Measurements from ENCODE around the gene ATP5F1E. TPM values are rescaled to one million over a fixed set of nuclear protein-coding genes. Genes with fewer than 3 reads are reported as not detected.

Gene ATP5F1E
- total RNA-seq, 1 experiment from 2014 or later, result 52.7 TPM

DNA sequence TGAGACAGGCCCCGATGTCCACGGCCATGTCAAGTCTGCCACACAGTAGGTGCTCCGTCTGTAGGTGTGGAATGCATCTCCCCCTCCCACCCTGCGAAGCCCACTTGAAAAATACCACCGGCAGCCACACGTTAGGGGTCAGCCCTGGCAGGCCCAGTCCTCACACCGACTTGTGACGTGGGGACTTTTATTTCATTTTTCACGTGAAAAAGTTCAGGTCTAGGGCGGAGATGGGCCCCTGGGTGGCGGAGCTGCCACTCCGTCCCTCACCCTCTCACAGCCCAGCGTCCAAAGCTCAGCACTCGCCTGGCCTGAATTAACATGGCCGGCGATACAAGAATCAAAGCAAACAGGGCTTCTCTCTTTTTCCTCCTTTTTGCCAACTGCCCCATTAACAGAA lies 16.7 kb downstream of the ATP5F1E start:
- Histone ChIP-seq H3K9me3 (ENCODE audit: control insufficient read depth, low read depth, low read length) (no peaks in the 10 kb centered on the region), H3K14ac (ENCODE audit: insufficient read depth, low read length) (no peak overlapping the region), H3K27me3 (ENCODE audit: insufficient read depth, low read length) (no peaks in the 10 kb centered on the region), H4K8ac (replicated peaks; ENCODE audit: insufficient read length, low read depth, low read length) (no peak overlapping the region), H2AFZ (ENCODE audit: low read length) (no peak overlapping the region), H2BK120ac (ENCODE audit: low read depth, low read length, poor library complexity, severe bottlenecking) (no peak overlapping the region), H3K27ac (ENCODE audit: insufficient read length, low read depth, low read length) (no peak overlapping the region), H3K4me2 (ENCODE audit: insufficient read depth, insufficient read length, low read length) (no peak overlapping the region), H2BK20ac (ENCODE audit: low read depth, low read length, poor library complexity, severe bottlenecking) (no peak overlapping the region), H3K56ac (ENCODE audit: insufficient read length, low read depth, low read length) (no peak overlapping the region), H2AK5ac (ENCODE audit: insufficient read length, low read length) (no peak overlapping the region), H3K23me2 (ENCODE audit: insufficient read length, low read depth, low read length, poor library complexity, severe bottlenecking) (no peaks in the 10 kb centered on the region), H3K18ac (ENCODE audit: insufficient read length, low read depth, low read length) (no peak overlapping the region), H3K9ac (ENCODE audit: extremely low read depth, insufficient read length, low read length) (no peak overlapping the region), H2BK15ac (ENCODE audit: low read depth, low read length) (no peak overlapping the region), H3K79me1 (ENCODE audit: insufficient read depth, low read depth, low read length, poor library complexity, severe bottlenecking) (no peaks in the 10 kb centered on the region), H2BK5ac (ENCODE audit: insufficient read length, low read length) (no peak overlapping the region), H4K5ac (ENCODE audit: insufficient read length, low read depth, low read length) (no peak overlapping the region), H3T11ph (ENCODE audit: low read length) (no peak overlapping the region), H2BK12ac (ENCODE audit: insufficient read length, low read depth, low read length) (no peak overlapping the region), H4K20me1 (ENCODE audit: control insufficient read depth, insufficient read depth, insufficient read length) (no peaks in the 10 kb centered on the region), H3K4me1 (ENCODE audit: insufficient read depth, low read length) (peaks cover 7% of the 10 kb centered on the region; the same call in 1 of the 2 replicates), H4K91ac (ENCODE audit: insufficient read length, low read depth, low read length) (no peak overlapping the region), H3K4ac (ENCODE audit: low read depth, low read length) (no peak overlapping the region), H3K23ac (ENCODE audit: insufficient read length, low read depth, low read length) (no peak overlapping the region), H3K79me2 (ENCODE audit: insufficient read depth, low read length) (no peaks in the 10 kb centered on the region)
- no CpG with 5 or more reads among the region's 16 CpGs for WGBS (ENCODE audit: extremely low coverage, insufficient read length, low lambda C conversion rate)
- TF ChIP-seq, protein P1, sequence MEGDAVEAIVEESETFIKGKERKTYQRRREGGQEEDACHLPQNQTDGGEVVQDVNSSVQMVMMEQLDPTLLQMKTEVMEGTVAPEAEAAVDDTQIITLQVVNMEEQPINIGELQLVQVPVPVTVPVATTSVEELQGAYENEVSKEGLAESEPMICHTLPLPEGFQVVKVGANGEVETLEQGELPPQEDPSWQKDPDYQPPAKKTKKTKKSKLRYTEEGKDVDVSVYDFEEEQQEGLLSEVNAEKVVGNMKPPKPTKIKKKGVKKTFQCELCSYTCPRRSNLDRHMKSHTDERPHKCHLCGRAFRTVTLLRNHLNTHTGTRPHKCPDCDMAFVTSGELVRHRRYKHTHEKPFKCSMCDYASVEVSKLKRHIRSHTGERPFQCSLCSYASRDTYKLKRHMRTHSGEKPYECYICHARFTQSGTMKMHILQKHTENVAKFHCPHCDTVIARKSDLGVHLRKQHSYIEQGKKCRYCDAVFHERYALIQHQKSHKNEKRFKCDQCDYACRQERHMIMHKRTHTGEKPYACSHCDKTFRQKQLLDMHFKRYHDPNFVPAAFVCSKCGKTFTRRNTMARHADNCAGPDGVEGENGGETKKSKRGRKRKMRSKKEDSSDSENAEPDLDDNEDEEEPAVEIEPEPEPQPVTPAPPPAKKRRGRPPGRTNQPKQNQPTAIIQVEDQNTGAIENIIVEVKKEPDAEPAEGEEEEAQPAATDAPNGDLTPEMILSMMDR (conservative IDR thresholded peaks at IDR 0.05), result no peak
- Mint-ChIP-seq H3K4me1 (peaks cover 13 to 21% of the 10 kb centered on the region in 2 experiments; a peak in 3 of 4 replicates), H3K4me3 (no peak overlapping the region), H3K27ac (no peak overlapping the region), H3K9me3 (no peaks in the 10 kb centered on the region), H3K36me3 (ENCODE audit: insufficient read depth in 1 of 3, low read depth in 3 of 3) (no peaks in the 10 kb centered on the region; a peak in 1 of 7 replicates), H3K27me3 (ENCODE audit: low read depth) (peaks cover 24% of the 10 kb centered on the region)
- DNase-seq, result no peak
